HUES6 (cell line): ENCODE data around the gene CLEC12A.
"Not testable (repeated sequence)": the region's sequence is repeated elsewhere in the genome, so short reads cannot be mapped to it uniquely, and the experiment has no call there.

Source experiments
- H3K27ac ChIP-seq: 2 replicates; pipeline ENCODE4 v1.7.0; 2013; ENCODE audit warnings: low read depth, mild to moderate bottlenecking, low read length, inconsistent platforms
- H3K27me3 ChIP-seq: 2 replicates; pipeline ENCODE4 v1.6.1; 2013; ENCODE audit warnings: low read length; ENCODE audit not compliant: control insufficient read depth, insufficient read depth
- H3K36me3 ChIP-seq: 2 replicates; pipeline ENCODE4 v1.6.1; 2013; ENCODE audit warnings: low read length; ENCODE audit not compliant: control insufficient read depth, insufficient read depth
- H3K4me1 ChIP-seq: 2 replicates; pipeline ENCODE4 v1.6.1; 2013; ENCODE audit warnings: low read length; ENCODE audit not compliant: control insufficient read depth, insufficient read depth
- H3K4me3 ChIP-seq: 2 replicates; pipeline ENCODE4 v1.5.1; 2013; ENCODE audit warnings: low read depth, low read length
- H3K9ac ChIP-seq: one replicate; pipeline ENCODE4 v1.6.1; 2013; ENCODE audit warnings: mild to moderate bottlenecking, low read length
- H3K9me3 ChIP-seq: 2 replicates; pipeline ENCODE4 v1.6.1; 2013; ENCODE audit warnings: low read depth, low read length; ENCODE audit not compliant: control insufficient read depth, insufficient read depth

The CLEC12A gene

DNA sequence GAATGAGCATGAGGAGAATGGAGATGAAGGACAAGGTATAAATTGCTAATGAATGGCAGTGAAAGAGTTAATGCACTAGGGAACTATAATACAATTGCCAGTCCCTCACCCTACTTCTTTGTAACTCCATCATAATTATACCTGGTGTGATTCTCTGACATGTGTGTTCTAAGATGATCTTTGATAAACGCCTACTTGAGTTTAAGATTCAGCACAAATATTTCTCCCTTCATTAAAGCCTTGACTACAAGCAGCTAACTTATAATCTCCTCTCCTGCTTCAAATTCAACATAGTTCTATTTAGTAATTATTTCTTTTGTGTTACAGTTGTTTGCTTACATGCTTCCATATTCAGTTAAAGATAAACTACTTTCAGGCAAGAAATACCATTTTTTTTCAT is 29.4 kb upstream of the CLEC12A start:
- no peaks in the 10 kb centered on the region for H3K4me1 ChIP-seq
- no peak overlapping the region for H3K27ac ChIP-seq
- no peaks in the 10 kb centered on the region for H3K27me3 ChIP-seq
- H3K9me3 ChIP-seq, result peaks cover 4% of the 10 kb centered on the region
- no peak overlapping the region for H3K9ac ChIP-seq
- H3K36me3 ChIP-seq, result no peaks in the 10 kb centered on the region
- no peak overlapping the region for H3K4me3 ChIP-seq

- Histone ChIP-seq H3K27ac (no peak overlapping the region), H3K27me3 (no peaks in the 10 kb centered on the region), H3K4me3 (no peak overlapping the region), H3K9ac (no peak overlapping the region), H3K36me3 (no peaks in the 10 kb centered on the region), H3K4me1 (no peaks in the 10 kb centered on the region), H3K9me3 (peaks cover 4% of the 10 kb centered on the region)
These were observed 28.0 kb upstream of the CLEC12A start for GRCh38 chr12:9943240-9943639.

- Histone ChIP-seq H3K36me3 (no peaks in the 10 kb centered on the region), H3K4me1 (no peaks in the 10 kb centered on the region), H3K4me3 (no peak overlapping the region), H3K9ac (no peak overlapping the region), H3K27me3 (no peaks in the 10 kb centered on the region), H3K27ac (no peak overlapping the region), H3K9me3 (peaks cover 4% of the 10 kb centered on the region)
These were observed 26.8 kb upstream of the CLEC12A start for GRCh38 chr12:9944391-9944790.

GRCh38 chr12:9947674-9948073 is 23.5 kb upstream of the CLEC12A start:
- H3K9me3 ChIP-seq, result peaks cover 4% of the 10 kb centered on the region
- H3K27ac ChIP-seq, result no peak overlapping the region
- no peaks in the 10 kb centered on the region for H3K4me1 ChIP-seq
- H3K27me3 ChIP-seq, result no peaks in the 10 kb centered on the region
- no peaks in the 10 kb centered on the region for H3K36me3 ChIP-seq
- H3K9ac ChIP-seq, result no peak overlapping the region
- no peak overlapping the region for H3K4me3 ChIP-seq

GRCh38 chr12:9948606-9949296 is 22.5 kb upstream of the CLEC12A start:
- peaks cover 4% of the 10 kb centered on the region for H3K9me3 ChIP-seq
- H3K27me3 ChIP-seq, result no peaks in the 10 kb centered on the region
- no peak overlapping the region for H3K27ac ChIP-seq
- H3K4me1 ChIP-seq, result no peaks in the 10 kb centered on the region
- no peak overlapping the region for H3K4me3 ChIP-seq
- no peak overlapping the region for H3K9ac ChIP-seq
- no peaks in the 10 kb centered on the region for H3K36me3 ChIP-seq

DNA sequence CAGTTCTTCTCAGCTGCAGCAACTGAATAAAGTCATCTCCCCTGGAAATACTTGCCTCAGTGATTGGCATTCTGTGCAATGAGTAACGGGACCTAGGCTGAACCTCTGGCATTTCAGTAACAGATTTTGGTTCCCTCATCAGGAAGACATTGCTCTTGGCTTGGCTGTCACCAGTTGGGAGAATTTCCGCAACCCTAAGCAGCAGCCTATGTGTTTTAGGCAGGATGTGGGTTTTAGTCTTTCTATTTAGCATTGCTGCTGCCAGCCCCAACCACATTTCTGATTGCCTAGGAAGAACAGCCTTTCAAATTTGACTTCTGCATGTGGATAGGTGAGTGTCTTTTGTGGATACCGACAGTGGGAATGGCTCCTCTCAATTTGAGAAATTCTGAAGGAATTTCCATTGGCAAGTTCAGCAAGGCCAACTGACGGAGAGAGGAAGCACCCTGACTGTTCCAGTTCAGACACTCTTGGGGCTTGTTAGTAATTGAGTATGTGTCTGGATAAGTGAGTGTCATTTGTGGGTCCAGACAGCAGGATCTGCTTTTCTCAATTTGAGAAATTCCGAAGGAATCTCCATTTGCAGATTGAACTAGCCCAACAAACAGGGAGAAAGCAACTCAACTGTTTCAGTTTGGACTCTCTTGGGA is 20.1 kb upstream of the CLEC12A start:
- Histone ChIP-seq H3K4me3 (no peak overlapping the region), H3K9ac (no peak overlapping the region), H3K36me3 (no peaks in the 10 kb centered on the region), H3K9me3 (peaks cover under 1% of the 10 kb centered on the region; the same call in 1 of the 2 replicates), H3K27ac (no peak overlapping the region), H3K27me3 (no peaks in the 10 kb centered on the region), H3K4me1 (no peaks in the 10 kb centered on the region)

GRCh38 chr12:9952954-9953729 is 18.1 kb upstream of the CLEC12A start:
- H3K27me3 ChIP-seq, H3K4me3 ChIP-seq, H3K9ac ChIP-seq, H3K27ac ChIP-seq, H3K4me1 ChIP-seq, H3K9me3 ChIP-seq, H3K36me3 ChIP-seq: not testable (repeated sequence)

DNA sequence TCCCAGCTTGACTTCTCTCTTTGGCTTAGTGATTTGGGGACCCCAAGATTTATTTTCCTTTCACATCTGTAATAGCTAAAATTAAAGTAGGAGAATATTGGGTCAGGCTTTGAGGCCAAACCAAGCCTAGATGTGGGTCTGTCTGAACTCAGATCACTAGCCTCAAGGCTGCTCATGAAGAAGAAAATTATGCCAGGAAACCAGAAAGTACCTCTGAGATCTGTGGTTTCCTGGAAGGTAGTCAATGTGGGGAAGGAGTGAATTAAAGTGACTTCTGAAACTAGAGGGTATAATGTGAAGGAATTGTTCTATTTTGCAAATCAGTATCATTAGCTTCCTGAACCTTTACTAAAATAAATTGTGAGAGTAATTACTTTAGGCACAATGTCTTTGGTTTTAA is 13.4 kb upstream of the CLEC12A start:
- Histone ChIP-seq H3K27me3 (no peaks in the 10 kb centered on the region), H3K9me3 (no peaks in the 10 kb centered on the region), H3K9ac (no peak overlapping the region), H3K4me3 (no peak overlapping the region), H3K27ac (no peak overlapping the region), H3K36me3 (no peaks in the 10 kb centered on the region), H3K4me1 (no peaks in the 10 kb centered on the region)

DNA sequence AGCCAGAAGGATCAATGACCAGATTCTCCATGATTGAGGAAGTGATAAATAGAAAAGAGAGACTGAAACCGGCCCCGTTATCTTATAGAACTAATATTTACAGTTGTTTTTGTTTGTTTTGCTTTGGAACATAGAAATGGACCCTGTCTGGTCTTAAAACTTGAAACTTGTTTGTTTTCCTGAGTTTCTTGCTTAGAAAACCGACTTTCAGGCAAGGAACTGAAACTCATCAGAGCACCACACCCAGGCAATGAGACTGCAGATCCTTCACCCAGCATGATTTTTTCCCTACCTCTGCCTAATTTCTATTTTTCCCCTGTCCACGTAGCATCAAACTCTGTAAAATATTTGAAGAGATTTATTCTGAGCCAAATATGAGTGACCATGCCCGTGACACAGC is 10.6 kb upstream of the CLEC12A start:
- H3K27ac ChIP-seq, result no peak overlapping the region
- no peaks in the 10 kb centered on the region for H3K9me3 ChIP-seq
- no peaks in the 10 kb centered on the region for H3K27me3 ChIP-seq
- H3K9ac ChIP-seq, result no peak overlapping the region
- no peaks in the 10 kb centered on the region for H3K36me3 ChIP-seq
- no peak overlapping the region for H3K4me3 ChIP-seq
- H3K4me1 ChIP-seq, result no peaks in the 10 kb centered on the region

DNA sequence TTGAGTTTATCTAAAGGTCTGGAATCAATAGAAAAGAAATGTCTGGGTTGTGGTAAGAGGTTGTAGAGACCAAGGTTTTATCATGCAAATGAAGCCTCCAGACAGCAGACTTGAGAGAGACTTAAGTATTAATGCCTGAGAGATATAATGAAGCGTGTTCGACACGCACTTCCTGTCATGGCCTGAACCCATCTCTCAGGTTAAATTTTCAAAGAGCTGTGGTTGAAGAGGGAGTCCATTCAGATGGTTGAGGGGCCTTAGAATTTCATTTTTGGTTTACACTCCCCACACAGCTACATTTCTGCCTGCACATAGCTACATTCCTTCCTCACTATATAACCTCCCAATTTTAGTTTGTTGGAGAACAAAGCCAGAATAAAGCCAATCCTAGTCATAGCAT is 10.1 kb upstream of the CLEC12A start:
- H3K9ac ChIP-seq, result no peak overlapping the region
- no peaks in the 10 kb centered on the region for H3K36me3 ChIP-seq
- H3K9me3 ChIP-seq, result no peaks in the 10 kb centered on the region
- H3K27ac ChIP-seq, result no peak overlapping the region
- H3K27me3 ChIP-seq, result no peaks in the 10 kb centered on the region
- H3K4me1 ChIP-seq, result no peaks in the 10 kb centered on the region
- no peak overlapping the region for H3K4me3 ChIP-seq

DNA sequence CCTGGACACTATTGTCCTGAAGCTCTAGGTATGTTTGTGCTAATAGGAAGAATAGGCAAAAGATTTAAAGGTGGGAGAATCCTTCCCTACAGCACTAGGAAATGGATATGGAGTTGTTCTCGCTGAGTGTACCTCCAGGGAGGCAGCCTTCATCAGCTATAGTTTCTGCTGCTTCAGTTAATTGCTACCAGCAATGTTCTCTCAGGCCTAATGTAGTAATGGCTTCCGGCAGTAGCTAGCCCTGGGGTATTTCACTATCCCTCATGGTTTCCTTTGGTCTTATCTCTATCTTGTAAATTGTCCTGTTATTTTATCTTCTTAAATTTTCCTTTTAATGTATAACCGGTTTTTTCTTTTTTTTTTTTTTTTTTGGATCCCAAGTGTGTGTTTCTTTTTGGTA is 9.3 kb upstream of the CLEC12A start:
- Histone ChIP-seq H3K4me3 (no peak overlapping the region), H3K9ac (no peak overlapping the region)

More for the DNA sequence above, 9.3 kb upstream of the CLEC12A start:
- no peaks in the 10 kb centered on the region for H3K27me3 ChIP-seq
- no peak overlapping the region for H3K27ac ChIP-seq
- H3K9me3 ChIP-seq, result no peaks in the 10 kb centered on the region
- H3K4me1 ChIP-seq, result no peaks in the 10 kb centered on the region
- no peaks in the 10 kb centered on the region for H3K36me3 ChIP-seq
